NK-92 (cell line): ENCODE results near the gene LCE1D.

Source experiments
- DNase-seq: peaks from one replicate; lab custom pipeline; 2025; ENCODE audit not compliant: unreplicated experiment; lab: John Stamatoyannopoulos, UW

Gene LCE1D

GRCh38 chr1:152796421-152796820 is at the start of gene LCE1D:
LCE1D (plus strand) TSS chr1:152796721; CDS start chr1:152797795, 1,074 bp downstream.
- no peak for DNase-seq

- DNase-seq: no peak
These were observed 48.7 kb upstream of the LCE1D start for GRCh38 chr1:152747831-152748230.

DNA sequence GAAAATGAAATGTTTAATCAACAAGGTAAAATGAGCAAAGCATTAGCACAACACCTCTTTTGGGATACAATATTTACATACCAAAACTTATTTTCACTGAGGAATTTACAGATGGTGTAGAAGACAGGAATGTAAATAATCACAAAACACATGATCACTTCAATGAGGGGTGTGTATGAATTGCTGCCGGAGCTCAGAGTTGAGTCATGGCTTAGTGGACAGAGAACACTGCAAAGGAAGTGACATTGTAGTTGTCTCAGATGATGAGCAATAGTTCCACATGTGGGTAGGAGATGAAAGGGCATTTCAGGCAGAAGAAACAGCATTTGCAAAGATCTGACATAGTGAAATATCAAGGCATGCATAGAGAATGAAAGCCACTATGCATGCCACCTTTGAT is 44.3 kb upstream of the LCE1D start:
- DNase-seq: no peak

DNA sequence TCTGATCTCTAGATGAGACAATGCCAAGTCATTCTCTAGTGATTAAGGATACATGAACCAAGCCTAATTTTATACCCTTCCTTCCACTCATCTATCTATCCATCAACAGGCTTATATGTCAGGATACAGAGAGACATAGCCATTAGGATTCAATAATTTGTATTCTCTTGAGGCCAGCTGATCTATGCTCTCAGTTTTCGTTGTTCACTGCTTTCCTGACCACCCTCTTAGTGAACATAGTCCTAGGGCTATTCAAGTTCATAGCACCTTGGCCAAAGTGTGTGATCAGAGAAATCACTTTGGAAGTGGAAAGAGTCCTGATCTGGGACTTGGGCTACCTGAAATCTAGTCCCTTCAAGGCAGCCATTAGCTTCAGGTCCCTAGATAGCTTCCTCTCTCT is 42.9 kb upstream of the LCE1D start:
- DNase-seq: no peak

DNA sequence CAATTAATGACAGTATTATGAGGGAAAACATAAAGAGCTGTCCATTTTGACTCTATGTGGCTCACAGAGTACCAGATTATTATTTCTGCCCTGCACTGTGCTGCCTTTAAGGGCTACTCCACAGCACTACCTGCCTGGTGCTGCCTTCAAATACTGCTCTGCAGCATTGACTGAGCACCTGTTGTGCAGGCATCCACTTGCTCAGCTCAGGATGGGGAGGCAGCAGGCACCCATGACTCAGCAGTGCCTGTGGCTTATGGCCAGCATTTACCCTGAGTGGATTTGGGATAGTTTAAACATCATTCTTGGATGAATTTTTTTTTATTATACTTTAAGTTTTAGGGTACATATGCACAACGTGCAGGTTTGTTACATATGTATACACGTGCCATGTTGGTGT is 39.6 kb upstream of the LCE1D start:
- DNase-seq: no peak

GRCh38 chr1:152757747-152758146 is 38.8 kb upstream of the LCE1D start, which contains the start of gene KPRP:
KPRP (plus strand) TSS chr1:152758025; CDS start chr1:152759589, 1,564 bp downstream.
- no peak for DNase-seq

DNA sequence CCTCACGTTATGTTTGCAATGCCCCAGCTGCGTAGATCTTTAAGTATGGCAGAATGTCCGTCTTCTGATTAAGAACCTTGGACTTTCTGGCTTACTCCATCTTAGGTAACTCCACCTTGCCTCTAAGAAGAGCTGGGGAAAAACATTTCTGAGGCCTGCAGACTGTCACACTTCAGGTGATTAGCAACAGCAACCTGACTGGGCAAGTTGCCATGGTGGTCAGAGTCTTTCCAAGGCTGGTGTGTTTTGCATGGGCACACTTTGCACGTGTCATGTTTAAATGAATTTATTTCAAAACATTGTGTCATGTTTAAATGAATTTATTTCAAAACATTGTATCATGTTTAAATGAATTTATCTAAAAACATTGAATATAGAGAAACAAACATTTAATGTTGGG is 37.9 kb upstream of the LCE1D start:
- no peak for DNase-seq

GRCh38 chr1:152759453-152760173 is 36.9 kb upstream of the LCE1D start:
- no peak for DNase-seq

DNA sequence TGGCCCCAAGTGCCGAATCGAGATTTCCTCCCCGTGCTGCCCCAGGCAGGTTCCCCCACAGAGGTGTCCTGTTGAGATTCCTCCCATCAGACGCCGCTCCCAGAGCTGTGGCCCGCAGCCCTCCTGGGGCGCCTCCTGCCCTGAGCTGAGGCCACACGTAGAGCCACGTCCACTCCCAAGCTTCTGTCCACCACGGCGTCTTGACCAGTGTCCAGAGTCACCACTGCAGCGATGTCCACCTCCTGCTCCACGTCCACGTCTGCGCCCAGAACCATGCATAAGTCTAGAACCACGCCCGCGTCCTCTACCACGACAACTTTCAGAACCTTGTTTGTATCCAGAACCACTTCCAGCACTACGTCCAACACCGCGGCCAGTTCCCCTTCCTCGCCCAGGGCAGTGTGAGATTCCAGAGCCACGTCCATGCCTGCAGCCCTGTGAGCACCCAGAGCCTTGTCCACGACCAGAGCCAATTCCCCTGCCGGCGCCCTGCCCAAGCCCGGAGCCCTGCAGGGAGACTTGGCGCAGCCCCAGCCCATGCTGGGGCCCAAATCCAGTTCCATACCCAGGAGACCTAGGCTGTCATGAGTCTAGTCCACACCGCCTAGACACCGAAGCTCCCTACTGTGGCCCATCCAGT is 35.9 kb upstream of the LCE1D start:
- no peak for DNase-seq

- no peak for DNase-seq
These were observed 34.8 kb upstream of the LCE1D start for GRCh38 chr1:152761609-152762213.

DNA sequence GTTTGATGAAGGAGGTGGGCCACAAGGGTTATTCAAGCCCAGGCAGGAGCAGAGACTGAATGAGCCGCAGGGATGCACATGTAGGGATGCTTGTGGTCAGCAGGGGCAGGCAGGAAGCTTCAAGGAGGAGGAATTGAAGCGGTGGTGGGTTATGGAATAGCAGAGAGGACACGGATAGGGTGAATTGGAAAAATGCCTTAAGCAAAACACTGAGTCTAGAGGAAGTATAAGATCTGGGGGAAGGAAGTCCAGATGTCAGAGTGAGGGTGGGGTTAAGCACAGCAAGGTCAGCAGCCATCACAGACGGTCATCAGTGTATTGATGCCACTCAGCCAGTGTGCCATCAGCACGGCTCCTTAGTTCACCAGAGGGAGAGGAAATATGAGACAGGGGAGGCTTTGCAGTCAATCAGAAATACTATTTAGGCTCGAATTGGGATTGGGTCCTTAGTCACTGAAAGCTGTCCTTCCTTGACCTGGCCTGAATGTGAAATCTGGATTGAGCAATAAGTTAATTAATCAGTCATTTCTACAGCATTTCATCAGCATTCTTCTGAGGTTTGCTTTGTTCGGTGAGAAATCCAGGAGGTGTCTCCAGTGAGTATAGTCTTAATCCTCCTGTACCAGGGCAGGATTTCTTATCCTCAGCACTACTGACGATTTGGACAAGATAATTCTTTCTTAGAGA is 27.5 kb upstream of the LCE1D start:
- no peak for DNase-seq

DNA sequence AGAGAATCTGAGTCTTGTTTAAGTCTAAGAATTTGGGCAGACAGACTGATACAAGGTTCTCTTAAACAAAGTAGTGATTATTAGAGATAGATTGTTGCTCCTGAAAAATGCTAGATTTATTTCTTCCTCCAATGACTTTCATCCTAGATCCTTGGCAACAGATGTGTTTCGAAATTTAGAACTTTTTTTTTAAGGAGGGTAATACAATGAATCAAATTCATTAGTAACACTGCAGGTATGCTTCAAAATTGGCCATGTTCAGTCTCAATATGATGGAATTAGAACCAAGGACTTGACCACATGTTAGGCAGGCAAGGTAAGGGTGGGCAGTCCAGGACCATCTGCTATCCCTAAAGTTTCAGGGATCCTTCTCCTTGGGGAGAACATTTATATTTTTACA is 26.1 kb upstream of the LCE1D start:
- DNase-seq: no peak

GRCh38 chr1:152774875-152775274 is 21.6 kb upstream of the LCE1D start, which contains the start of gene LCE1F:
LCE1F (plus strand) TSS chr1:152775140; CDS start chr1:152776372, 1,232 bp downstream.
- DNase-seq: no peak

DNA sequence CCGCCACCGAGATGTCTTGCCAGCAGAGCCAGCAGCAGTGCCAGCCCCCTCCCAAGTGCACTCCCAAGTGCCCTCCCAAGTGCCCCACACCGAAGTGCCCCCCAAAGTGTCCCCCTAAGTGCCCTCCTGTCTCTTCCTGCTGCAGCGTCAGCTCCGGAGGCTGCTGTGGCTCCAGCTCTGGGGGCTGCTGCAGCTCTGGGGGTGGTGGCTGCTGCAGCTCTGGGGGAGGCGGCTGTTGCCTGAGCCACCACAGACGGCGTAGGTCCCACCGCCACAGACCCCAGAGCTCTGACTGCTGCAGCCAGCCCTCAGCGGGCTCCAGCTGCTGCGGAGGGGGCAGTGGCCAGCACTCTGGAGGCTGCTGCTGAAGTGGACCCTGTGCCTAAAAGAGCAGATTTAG is 20.2 kb upstream of the LCE1D start:
- DNase-seq: no peak

DNA sequence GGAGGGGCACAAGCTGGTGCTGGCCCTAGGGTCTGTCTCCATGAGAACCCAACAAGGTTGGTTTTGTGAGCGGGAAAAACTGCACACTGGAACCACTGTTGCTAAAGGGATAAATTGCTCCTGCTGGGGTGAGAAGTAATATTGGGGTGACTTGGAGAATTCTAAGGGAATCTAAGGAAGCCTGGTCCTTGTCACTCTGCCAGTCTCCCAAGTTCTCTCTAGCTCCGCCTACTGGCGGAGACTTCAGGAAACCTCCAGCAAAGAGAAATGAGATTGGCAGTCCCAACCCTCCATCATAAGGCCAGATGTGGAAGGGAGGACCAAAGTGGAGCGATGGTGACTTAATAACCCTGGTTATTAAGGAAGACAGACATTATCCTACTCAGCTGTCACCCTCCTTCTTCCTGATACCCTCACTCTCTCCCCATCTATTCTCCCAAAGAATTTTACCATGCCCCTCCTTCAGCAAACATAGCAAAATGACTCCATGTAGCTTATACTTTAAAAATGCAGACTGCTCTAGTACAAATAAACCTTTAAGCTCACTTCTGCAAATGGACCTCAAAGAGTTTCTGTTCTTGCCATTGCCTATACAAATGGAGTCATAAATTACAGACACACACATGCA is 18.9 kb upstream of the LCE1D start:
- DNase-seq: no peak

- DNase-seq: no peak
These were observed 13.4 kb upstream of the LCE1D start for GRCh38 chr1:152783095-152783494.

DNA sequence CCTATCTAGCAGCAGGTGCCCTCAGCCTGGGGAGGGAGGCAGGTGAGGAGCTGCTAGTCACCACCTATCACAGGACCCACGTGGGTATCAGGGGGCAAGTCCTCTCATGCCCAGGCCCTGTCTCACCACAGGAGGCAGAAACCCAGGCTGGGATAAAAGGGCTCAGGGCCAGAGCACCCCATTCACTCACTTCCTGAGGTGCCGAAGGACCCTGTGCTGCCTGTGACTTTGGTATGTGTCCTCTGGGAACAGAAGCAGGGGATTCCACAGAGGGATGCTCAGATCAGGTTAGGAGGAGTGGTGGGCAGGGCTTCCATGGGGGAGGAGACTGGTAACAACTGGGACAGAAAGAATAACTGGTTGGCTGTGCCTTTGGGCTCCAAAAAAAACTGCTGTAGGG is 10.4 kb upstream of the LCE1D start, which contains the start of gene LCE1E:
TSS of gene LCE1E (plus strand) at position 181 of the 400 bp plus-strand sequence. CDS start 1,043 bp downstream, outside the sequence.
- no peak for DNase-seq

GRCh38 chr1:152795686-152796085 is 835 bp upstream of the LCE1D start:
- DNase-seq: no peak

GRCh38 chr1:152801333-152801732 is 4.8 kb downstream of the LCE1D start:
- DNase-seq: no peak

- no peak for DNase-seq
These were observed 10.1 kb downstream of the LCE1D start, which contains the start of gene LCE1C for GRCh38 chr1:152806576-152806975. LCE1C (minus strand) TSS chr1:152806651; CDS start chr1:152805478, 1,173 bp downstream.

DNA sequence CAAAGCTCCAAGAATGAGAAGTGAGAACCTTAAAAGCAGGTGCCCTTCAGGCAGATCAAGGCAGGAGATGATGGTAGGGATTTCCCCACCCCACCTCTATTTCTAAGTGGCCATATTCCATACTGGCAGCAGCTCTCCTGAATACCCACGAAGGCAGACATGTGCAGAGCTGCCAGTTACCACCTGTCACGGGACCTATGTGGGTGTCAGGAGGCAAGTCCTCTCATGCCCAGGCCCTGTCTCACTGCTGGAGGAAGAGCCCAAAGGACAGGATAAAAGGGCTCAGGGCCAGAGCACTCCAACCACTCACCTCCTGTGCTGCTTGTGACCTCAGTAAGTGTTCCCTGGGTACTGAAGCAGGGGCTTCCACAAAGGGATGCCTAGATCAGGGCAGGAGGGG is 14.5 kb downstream of the LCE1D start:
- DNase-seq: no peak
